GM21367 (cell line): ENCODE results near the gene MAML2.

Experiments used
- ATAC-seq: cut with Tn5 transposase; IDR thresholded peaks from one replicate; pipeline ENCODE4 v1.9.1; 2021; ENCODE audit not compliant: unreplicated experiment

Gene MAML2

GRCh38 chr11:96021901-96022650, 320.9 kb downstream of the MAML2 start:
- ATAC-seq, result no peak

GRCh38 chr11:96019810-96020747, 322.9 kb downstream of the MAML2 start:
- no peak for ATAC-seq

- ATAC-seq, result no peak
Observed at GRCh38 chr11:96019281-96019680, 323.7 kb downstream of the MAML2 start.

GRCh38 chr11:96017856-96018255, 325.1 kb downstream of the MAML2 start:
- no peak for ATAC-seq

GRCh38 chr11:96016978-96017502, 326.0 kb downstream of the MAML2 start:
- ATAC-seq, result no peak

GRCh38 chr11:96015906-96016565, 327.0 kb downstream of the MAML2 start:
- ATAC-seq, result no peak

GRCh38 chr11:96014217-96014616, 328.8 kb downstream of the MAML2 start:
- ATAC-seq, result no peak

- ATAC-seq, result no peak
Observed at GRCh38 chr11:96013461-96014213, 329.4 kb downstream of the MAML2 start.

GRCh38 chr11:96012086-96012824, 330.7 kb downstream of the MAML2 start:
- ATAC-seq, result peak; percentile 85

- ATAC-seq, result no peak
Observed at GRCh38 chr11:96010683-96011082, 332.3 kb downstream of the MAML2 start.

- ATAC-seq, result no peak
Observed at GRCh38 chr11:96008161-96008720, 334.8 kb downstream of the MAML2 start.

GRCh38 chr11:96006037-96006436, 337.0 kb downstream of the MAML2 start:
- no peak for ATAC-seq

- ATAC-seq, result no peak
Observed at GRCh38 chr11:96004862-96005261, 338.1 kb downstream of the MAML2 start.

- no peak for ATAC-seq
Observed at GRCh38 chr11:96002754-96003290, 340.2 kb downstream of the MAML2 start.

GRCh38 chr11:96002339-96002738, 340.7 kb downstream of the MAML2 start:
- ATAC-seq, result no peak

- ATAC-seq, result no peak
Observed at GRCh38 chr11:96001037-96001436, 342.0 kb downstream of the MAML2 start.

- ATAC-seq, result no peak
Observed at GRCh38 chr11:95999711-96000406, 343.1 kb downstream of the MAML2 start.

GRCh38 chr11:95996621-95997235, 346.3 kb downstream of the MAML2 start:
- ATAC-seq, result no peak
